Breast epithelium (tissue), 4 donors: ENCODE measurements around the gene NKAP. TPM values are rescaled to one million over a fixed set of nuclear protein-coding genes. Genes with fewer than 3 reads are reported as not detected.

Experiments used
- DNase-seq, 2 donors: peaks; one replicate each; pipeline ENCODE4 v3.0.0-alpha.2; 2019; ENCODE audit warnings: low spot score in 2 of 2
- H3K27ac ChIP-seq, 2 donors: fragments of 200-600 bp; sonication (generic) in 1 of 2; one replicate each; pipeline ENCODE4 v1.5.1; 2016 to 2019; ENCODE audit warnings: mild to moderate bottlenecking in 1 of 2
- H3K27me3 ChIP-seq, 2 donors: fragments of 200-600 bp; sonication (generic) in 1 of 2; one replicate each; pipeline versions ENCODE4 v1.5.1 to v1.6.0; 2017 to 2019; ENCODE audit warnings: control low read depth in 1 of 2, mild to moderate bottlenecking in 1 of 2
- H3K36me3 ChIP-seq: fragments of 200-600 bp; one replicate; pipeline ENCODE4 v1.5.1; 2019
- H3K4me1 ChIP-seq, 2 donors: fragments of 200-600 bp; sonication (generic); one replicate each; pipeline ENCODE4 v1.5.1; 2016 to 2019; ENCODE audit warnings: control low read depth in 1 of 2
- H3K4me3 ChIP-seq, 3 donors: fragments of 200-600 bp; sonication (generic); 1 replicate in 2 of 3; 2 replicates in 1 of 3; pipeline ENCODE4 v1.5.1; 2016 to 2019; ENCODE audit warnings: mild to moderate bottlenecking in 3 of 3, moderate library complexity in 2 of 3
- H3K9me3 ChIP-seq, 2 donors: fragments of 200-600 bp; sonication (generic) in 1 of 2; one replicate each; pipeline ENCODE4 v1.5.1; 2016 to 2019; ENCODE audit warnings: control low read depth in 1 of 2
- POLR2A ChIP-seq: fragments of 450-650 bp; IDR thresholded peaks from one replicate; pipeline ENCODE4 v1.6.1; 2016; ENCODE audit warnings: antibody characterized with exemption, mild to moderate bottlenecking, moderate library complexity
- POLR2AphosphoS5 ChIP-seq, 3 donors: sonication (generic); formaldehyde crosslinking; IDR thresholded peaks; one replicate each; pipeline ENCODE4 v1.6.1; 2017; ENCODE audit warnings: antibody characterized with exemption in 3 of 3
- intact Hi-C: fragments of 100-400 bp; cut with DNase I; formaldehyde crosslinking; loops from one replicate; pipeline ENCODE4 v1.15.1; 2023; ENCODE audit warnings: low total_unique reads
- total RNA-seq, 3 donors: library from RNA; depleted of rRNA; stranded (reverse); fragments of >200 nt; gene quantifications; one replicate each; pipeline ENCODE4 v1.1.0, GENCODE V29; 2016
- TF ChIP-seq, protein P1 (sequence below), 3 donors: fragments of 450-650 bp; IDR thresholded peaks; one replicate each; pipeline ENCODE4 v1.5.1; 2016 to 2017; ENCODE audit warnings: antibody characterized with exemption in 3 of 3, mild to moderate bottlenecking in 3 of 3, moderate library complexity in 3 of 3

The NKAP gene
- 1 to 10 TPM; 6.4 to 7.3 (median 6.9) TPM for total RNA-seq

DNA sequence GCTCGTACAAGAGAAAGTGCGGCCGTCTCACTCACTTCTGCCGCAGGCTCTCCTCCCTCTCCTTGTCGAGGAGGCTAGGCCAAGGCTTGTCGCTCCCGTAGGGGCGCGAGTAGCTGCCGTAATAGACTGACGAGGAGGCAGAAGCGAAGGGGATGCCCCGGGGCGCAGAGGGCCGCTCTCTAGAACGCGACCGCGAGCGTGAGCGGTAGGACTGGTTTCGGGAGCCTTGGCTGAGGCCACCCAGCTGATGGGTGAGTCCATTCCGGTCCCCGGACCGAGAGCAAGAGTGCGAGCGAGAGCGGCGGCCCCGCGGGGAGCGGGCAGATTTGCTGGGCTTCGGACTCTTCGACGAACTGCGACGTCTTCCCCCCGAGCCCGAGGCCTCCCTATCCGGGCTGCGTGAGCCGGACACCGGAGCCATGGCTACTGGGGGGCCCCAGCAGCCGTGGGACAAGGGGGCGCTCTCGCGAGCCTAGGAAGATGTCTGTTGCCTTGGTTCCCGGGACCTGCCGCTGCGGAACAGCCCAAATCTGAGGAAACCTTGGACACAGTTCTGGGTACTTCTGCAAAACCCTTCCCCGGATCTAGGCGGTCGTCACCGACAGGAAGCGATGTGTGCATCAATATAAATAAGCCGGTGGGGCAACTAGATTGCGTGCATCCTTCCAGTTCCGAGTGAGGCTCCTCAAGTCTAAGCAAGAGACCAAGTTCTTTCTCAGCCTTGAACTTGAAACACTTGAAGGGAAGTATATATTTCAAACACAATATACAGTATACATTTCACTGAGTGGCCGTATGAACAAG is at the start of gene NKAP:
TSS of gene NKAP (minus strand) at position 567 of the 804 bp plus-strand sequence. CDS start at position 421, 146 bp downstream.
- intact Hi-C loops = no loop called here
- Histone ChIP-seq H3K9me3 (no peaks in the 10 kb centered on the region), H3K4me3 (peak within 1 kb of the TSS; percentile 63 to 70 (median 70))

DNA sequence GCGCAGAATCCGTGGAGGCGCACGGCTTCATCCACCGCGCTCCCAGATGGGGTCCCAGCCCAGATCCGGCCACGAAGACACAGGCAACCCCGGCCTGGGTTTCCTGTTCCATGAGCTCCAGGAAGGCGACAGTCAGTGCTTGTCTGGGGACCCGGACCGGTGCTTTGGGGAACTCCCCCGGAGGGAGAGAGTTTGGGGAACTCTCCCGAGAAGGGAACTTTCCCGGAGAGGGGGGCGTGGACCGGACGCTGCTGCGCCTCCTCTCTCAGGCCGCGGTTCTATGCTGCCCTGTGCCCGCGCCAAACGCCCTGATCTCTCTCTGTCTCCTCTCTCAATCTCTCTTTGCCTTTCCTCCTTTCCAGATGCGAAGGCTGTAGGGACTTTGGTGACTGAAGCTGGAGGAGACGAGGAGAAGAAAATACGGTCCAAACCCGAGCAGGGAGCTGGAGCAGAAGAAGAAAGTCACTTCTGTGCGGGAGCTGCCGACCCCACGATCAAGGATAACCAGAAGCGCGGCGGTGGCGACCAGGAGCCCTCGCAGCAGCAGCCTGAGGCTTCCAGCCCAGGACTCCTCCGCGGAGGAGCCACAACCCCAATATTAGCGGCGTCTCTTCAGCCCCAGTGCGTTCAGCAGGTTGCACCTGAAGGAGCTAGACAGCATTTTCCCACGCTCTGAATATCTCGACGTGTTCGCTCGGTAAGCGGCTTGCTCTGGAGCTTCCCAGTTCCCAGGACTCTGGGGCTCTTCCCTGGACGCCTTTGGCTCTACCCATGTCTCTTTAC is 47.6 kb upstream of the NKAP start:
- no peak overlapping the region for H3K27ac ChIP-seq
- peaks cover 0 to 86% of the 10 kb centered on the region in 2 donors for H3K27me3 ChIP-seq
- intact Hi-C loops = no loop called here
- TF ChIP-seq POLR2AphosphoS5 (IDR thresholded peaks at IDR 0.05) (no peak), POLR2A (no peak)
- TF ChIP-seq, protein P1, sequence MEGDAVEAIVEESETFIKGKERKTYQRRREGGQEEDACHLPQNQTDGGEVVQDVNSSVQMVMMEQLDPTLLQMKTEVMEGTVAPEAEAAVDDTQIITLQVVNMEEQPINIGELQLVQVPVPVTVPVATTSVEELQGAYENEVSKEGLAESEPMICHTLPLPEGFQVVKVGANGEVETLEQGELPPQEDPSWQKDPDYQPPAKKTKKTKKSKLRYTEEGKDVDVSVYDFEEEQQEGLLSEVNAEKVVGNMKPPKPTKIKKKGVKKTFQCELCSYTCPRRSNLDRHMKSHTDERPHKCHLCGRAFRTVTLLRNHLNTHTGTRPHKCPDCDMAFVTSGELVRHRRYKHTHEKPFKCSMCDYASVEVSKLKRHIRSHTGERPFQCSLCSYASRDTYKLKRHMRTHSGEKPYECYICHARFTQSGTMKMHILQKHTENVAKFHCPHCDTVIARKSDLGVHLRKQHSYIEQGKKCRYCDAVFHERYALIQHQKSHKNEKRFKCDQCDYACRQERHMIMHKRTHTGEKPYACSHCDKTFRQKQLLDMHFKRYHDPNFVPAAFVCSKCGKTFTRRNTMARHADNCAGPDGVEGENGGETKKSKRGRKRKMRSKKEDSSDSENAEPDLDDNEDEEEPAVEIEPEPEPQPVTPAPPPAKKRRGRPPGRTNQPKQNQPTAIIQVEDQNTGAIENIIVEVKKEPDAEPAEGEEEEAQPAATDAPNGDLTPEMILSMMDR (IDR thresholded peaks at IDR 0.05) = no peak
- peak overlapping the region; percentile 17 to 55 (median 37) for H3K4me3 ChIP-seq
- no peak for DNase-seq
- H3K9me3 ChIP-seq = no peaks in the 10 kb centered on the region
- no peaks in the 10 kb centered on the region for H3K4me1 ChIP-seq
- no peaks in the 10 kb centered on the region for H3K36me3 ChIP-seq

More for the DNA sequence above, at the start of gene NKAP:
- Histone ChIP-seq H3K27ac (peak within 1 kb of the TSS; percentile 90 to 92), H3K36me3 (no peaks in the 10 kb centered on the region), H3K27me3 (peaks cover 0 to 7% of the 10 kb centered on the region in 2 donors), H3K4me1 (no peaks in the 10 kb centered on the region)
- DNase-seq = peak; percentile 62 to 71
- TF ChIP-seq, protein P1 (IDR thresholded peaks at IDR 0.05) = no peak
- TF ChIP-seq POLR2AphosphoS5 (IDR thresholded peaks at IDR 0.05) (peak; percentile 51 to 87 (median 71)), POLR2A (peak; percentile 20)

DNA sequence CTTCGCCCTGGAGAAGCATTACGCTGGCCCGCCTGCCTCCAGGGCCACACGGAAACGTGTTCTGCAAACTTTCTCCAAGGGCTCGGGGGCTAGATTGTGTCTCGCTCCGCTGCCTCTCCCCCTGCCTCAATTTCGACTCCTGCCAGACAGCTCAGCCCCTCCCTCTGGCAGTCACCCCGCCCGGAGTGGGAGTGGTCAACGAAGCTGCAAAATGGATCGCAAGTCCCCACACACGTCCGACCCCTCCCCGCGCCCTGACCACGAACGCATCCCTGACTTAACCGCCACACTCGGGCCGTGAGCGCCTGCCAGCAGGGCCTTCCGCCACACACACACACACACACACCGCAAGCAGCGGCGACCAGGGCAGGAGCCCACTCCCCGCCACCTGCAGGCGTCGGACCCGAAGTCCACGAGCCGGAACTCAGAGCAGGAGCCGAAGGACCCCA is 47.0 kb upstream of the NKAP start:
- Histone ChIP-seq H3K4me1 (no peaks in the 10 kb centered on the region), H3K27me3 (peaks cover 0 to 81% of the 10 kb centered on the region in 2 donors), H3K36me3 (no peaks in the 10 kb centered on the region), H3K9me3 (no peaks in the 10 kb centered on the region), H3K4me3 (peak overlapping the region; percentile 17 to 55 (median 37)), H3K27ac (no peak overlapping the region)
- intact Hi-C loops = no loop called here
- DNase-seq = no peak
- TF ChIP-seq POLR2A = no peak
- TF ChIP-seq, protein P1 (IDR thresholded peaks at IDR 0.05) = no peak
- TF ChIP-seq POLR2AphosphoS5 (IDR thresholded peaks at IDR 0.05) = no peak

DNA sequence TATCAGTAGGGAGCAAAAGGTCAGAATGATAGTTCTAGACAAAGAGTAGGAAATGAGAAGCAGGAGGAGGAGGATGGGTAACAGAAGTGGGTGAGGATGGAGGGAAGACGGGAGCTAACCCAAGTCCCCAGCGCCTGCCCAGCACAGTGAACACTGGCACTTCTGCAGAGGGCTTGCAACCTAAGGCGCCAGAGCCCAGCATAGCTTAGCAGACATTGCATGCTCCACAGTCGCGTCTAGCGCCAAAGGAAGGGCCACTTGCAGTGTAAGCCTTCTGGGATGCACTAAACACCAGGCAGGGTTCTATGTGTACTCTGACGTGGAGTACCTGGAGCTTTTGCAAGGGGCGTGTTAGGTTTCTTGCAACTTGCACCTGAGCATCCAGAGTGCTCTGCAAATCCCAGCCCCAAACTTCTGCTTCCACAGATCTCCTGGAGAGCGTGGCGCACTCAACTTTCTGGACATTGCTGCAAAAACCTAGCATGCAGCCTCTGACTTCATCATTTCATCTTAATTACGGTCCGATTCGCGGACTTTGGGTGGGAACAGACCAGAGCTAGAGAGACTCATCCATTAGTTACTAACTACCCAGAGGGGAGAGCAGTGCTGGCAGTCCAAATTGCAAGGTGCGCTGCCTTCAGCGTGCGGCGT is 46.5 kb upstream of the NKAP start:
- Histone ChIP-seq H3K9me3 (no peaks in the 10 kb centered on the region), H3K4me1 (no peaks in the 10 kb centered on the region), H3K36me3 (no peaks in the 10 kb centered on the region), H3K4me3 (peak overlapping the region in 1 of 3 donors; percentile 55), H3K27me3 (peaks cover 0 to 77% of the 10 kb centered on the region in 2 donors), H3K27ac (no peak overlapping the region)
- intact Hi-C loops = no loop called here
- TF ChIP-seq POLR2AphosphoS5 (IDR thresholded peaks at IDR 0.05) = no peak
- TF ChIP-seq POLR2A = no peak
- TF ChIP-seq, protein P1 (IDR thresholded peaks at IDR 0.05) = no peak
- no peak for DNase-seq
